Kidney tubule cell (primary cell): ENCODE results near the gene TSEN15.

ENCODE experiments used
- DNase-seq: peaks from one replicate; pipeline ENCODE4 v3.0.0-alpha.2; 2018; ENCODE audit warnings: low spot score

The TSEN15 gene

GRCh38 chr1:184051485-184052193 lies at the start of gene TSEN15:
TSEN15 (plus strand) TSS chr1:184051730; CDS start chr1:184051756, 26 bp downstream.
- peak; percentile 83 for DNase-seq

- DNase-seq: peak; percentile 89
These were observed 49.5 kb upstream of the TSEN15 start for GRCh38 chr1:184002071-184002470.

- no peak for DNase-seq
These were observed 46.6 kb upstream of the TSEN15 start for GRCh38 chr1:184004935-184005334.

- DNase-seq: no peak
These were observed 46.0 kb upstream of the TSEN15 start for GRCh38 chr1:184005506-184005905.

GRCh38 chr1:184010788-184011187 lies 40.7 kb upstream of the TSEN15 start:
- DNase-seq: no peak

GRCh38 chr1:184012187-184012586 lies 39.3 kb upstream of the TSEN15 start:
- DNase-seq: no peak

GRCh38 chr1:184014271-184014670 lies 37.3 kb upstream of the TSEN15 start:
- DNase-seq: no peak

- DNase-seq: no peak
These were observed 35.4 kb upstream of the TSEN15 start for GRCh38 chr1:184016169-184016568.

GRCh38 chr1:184017306-184017705 lies 34.2 kb upstream of the TSEN15 start:
- DNase-seq: no peak

- DNase-seq: no peak
These were observed 32.9 kb upstream of the TSEN15 start for GRCh38 chr1:184018622-184019021.

- DNase-seq: no peak
These were observed 32.5 kb upstream of the TSEN15 start for GRCh38 chr1:184019069-184019468.

GRCh38 chr1:184019506-184019905 lies 32.0 kb upstream of the TSEN15 start:
- DNase-seq: no peak

GRCh38 chr1:184020328-184020727 lies 31.2 kb upstream of the TSEN15 start:
- no peak for DNase-seq

- no peak for DNase-seq
These were observed 30.7 kb upstream of the TSEN15 start for GRCh38 chr1:184020855-184021254.

- no peak for DNase-seq
These were observed 29.8 kb upstream of the TSEN15 start for GRCh38 chr1:184021728-184022127.

- no peak for DNase-seq
These were observed 28.9 kb upstream of the TSEN15 start for GRCh38 chr1:184022668-184023067.

GRCh38 chr1:184023171-184023570 lies 28.4 kb upstream of the TSEN15 start:
- DNase-seq: no peak

GRCh38 chr1:184025242-184025675 lies 26.3 kb upstream of the TSEN15 start:
- DNase-seq: no peak

GRCh38 chr1:184027826-184028695 lies 23.5 kb upstream of the TSEN15 start:
- DNase-seq: no peak

GRCh38 chr1:184028854-184029623 lies 22.5 kb upstream of the TSEN15 start:
- no peak for DNase-seq

GRCh38 chr1:184030433-184031091 lies 21.0 kb upstream of the TSEN15 start:
- no peak for DNase-seq

GRCh38 chr1:184031092-184031408 lies 20.5 kb upstream of the TSEN15 start:
- DNase-seq: no peak
